Endothelial cell (in vitro differentiated cells): ENCODE results near the gene BLOC1S1. TPM values are rescaled to one million over a fixed set of nuclear protein-coding genes. Genes with fewer than 3 reads are reported as not detected.

Source experiments
- DNase-seq: peaks from one replicate; pipeline ENCODE4 v3.0.0; 2021; ENCODE audit warnings: low spot score
- H3K27ac Mint-ChIP-seq: one replicate; pipeline ENCODE4 v1.8.0; 2021; ENCODE audit warnings: mixed read lengths, inconsistent platforms; ENCODE audit not compliant: unreplicated experiment
- H3K27me3 Mint-ChIP-seq: one replicate; pipeline ENCODE4 v1.8.0; 2021; ENCODE audit warnings: mild to moderate bottlenecking, moderate library complexity, mixed read lengths, inconsistent platforms; ENCODE audit not compliant: unreplicated experiment
- H3K36me3 Mint-ChIP-seq: one replicate; pipeline ENCODE4 v1.8.0; 2021; ENCODE audit warnings: mild to moderate bottlenecking, low read depth, mixed read lengths, inconsistent platforms; ENCODE audit not compliant: unreplicated experiment
- H3K4me1 Mint-ChIP-seq: one replicate; pipeline ENCODE4 v1.8.0; 2021; ENCODE audit warnings: mild to moderate bottlenecking, mixed read lengths, inconsistent platforms; ENCODE audit not compliant: unreplicated experiment
- H3K4me3 Mint-ChIP-seq: one replicate; pipeline ENCODE4 v1.8.0; 2021; ENCODE audit warnings: mild to moderate bottlenecking, mixed read lengths, inconsistent platforms; ENCODE audit not compliant: unreplicated experiment
- H3K9me3 Mint-ChIP-seq: one replicate; pipeline ENCODE4 v1.8.0; 2021; ENCODE audit warnings: mixed read lengths, inconsistent platforms; ENCODE audit not compliant: unreplicated experiment
- total RNA-seq: library from RNA; stranded (reverse); fragmentation: NEBNext Ultra II Directional; extraction: Animal tissue kit (Norgen Biotek cat#: 25700); gene quantifications from one replicate; pipeline ENCODE4 v1.2.1, GENCODE V29; 2021; ENCODE audit not compliant: unreplicated experiment
- TF ChIP-seq, protein P1 (sequence below): fragments of 200-600 bp; sonication (generic); IDR thresholded peaks from one replicate; pipeline ENCODE4 v1.5.0; 2021; ENCODE audit warnings: antibody characterized with exemption; ENCODE audit not compliant: unreplicated experiment

The BLOC1S1 gene
- total RNA-seq, 1 donor from 2014 or later: 66.5 TPM

DNA sequence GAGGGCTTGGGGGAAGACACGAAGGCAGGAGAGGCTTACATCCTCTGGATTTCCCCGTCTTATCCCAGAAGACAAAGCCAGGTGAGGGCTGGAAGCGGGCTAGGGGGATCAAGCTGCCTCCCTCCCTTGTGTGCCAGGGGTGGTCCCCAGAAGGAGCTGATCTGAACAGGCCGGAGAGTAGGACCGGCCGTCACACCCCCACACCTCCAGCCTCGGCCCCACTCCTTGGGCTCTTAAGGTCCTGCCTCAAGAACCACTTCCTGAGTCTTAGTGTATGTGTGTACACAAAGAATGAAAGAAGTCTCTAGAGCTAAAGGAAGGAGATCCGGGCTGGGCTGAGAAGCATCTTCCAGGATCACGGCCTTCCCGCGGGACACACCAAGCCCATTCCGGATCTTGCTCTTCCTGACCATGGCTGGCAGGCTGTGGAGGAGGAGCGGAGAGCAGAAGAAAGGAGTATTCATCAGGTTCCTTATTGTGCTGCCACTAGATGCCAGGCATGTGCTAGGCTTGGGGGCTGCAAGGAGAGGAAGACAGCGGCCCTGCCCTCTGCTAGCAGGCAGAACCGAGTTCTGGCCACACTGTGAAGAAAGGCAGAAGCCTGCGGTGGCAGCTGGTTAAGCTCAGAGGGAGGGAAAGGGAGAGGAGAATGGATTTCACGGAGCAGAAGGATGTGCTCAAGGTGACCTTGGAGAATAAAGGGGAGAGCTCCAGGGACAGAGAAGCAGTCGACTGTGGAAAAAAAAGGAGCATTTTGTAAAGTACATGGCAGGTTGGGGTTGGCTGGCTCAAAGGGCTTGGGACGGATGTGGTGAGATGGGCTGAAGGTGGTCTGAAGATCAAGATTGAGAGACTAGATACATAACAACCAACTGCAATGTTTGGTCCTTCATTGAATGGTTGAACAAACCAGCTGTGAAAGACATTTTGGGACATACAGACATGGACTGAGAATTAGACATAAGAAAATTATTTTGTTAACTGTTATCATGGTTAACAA lies 14.3 kb downstream of the BLOC1S1 start:
- Mint-ChIP-seq H3K9me3 (no peaks in the 10 kb centered on the region), H3K27me3 (peaks cover 26% of the 10 kb centered on the region), H3K4me3 (peak overlapping the region; percentile 89), H3K36me3 (peaks cover 23% of the 10 kb centered on the region), H3K27ac (peak overlapping the region; percentile 95), H3K4me1 (peaks cover 34% of the 10 kb centered on the region)
- DNase-seq: peak; percentile 58
- TF ChIP-seq, protein P1, sequence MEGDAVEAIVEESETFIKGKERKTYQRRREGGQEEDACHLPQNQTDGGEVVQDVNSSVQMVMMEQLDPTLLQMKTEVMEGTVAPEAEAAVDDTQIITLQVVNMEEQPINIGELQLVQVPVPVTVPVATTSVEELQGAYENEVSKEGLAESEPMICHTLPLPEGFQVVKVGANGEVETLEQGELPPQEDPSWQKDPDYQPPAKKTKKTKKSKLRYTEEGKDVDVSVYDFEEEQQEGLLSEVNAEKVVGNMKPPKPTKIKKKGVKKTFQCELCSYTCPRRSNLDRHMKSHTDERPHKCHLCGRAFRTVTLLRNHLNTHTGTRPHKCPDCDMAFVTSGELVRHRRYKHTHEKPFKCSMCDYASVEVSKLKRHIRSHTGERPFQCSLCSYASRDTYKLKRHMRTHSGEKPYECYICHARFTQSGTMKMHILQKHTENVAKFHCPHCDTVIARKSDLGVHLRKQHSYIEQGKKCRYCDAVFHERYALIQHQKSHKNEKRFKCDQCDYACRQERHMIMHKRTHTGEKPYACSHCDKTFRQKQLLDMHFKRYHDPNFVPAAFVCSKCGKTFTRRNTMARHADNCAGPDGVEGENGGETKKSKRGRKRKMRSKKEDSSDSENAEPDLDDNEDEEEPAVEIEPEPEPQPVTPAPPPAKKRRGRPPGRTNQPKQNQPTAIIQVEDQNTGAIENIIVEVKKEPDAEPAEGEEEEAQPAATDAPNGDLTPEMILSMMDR: no peak

DNA sequence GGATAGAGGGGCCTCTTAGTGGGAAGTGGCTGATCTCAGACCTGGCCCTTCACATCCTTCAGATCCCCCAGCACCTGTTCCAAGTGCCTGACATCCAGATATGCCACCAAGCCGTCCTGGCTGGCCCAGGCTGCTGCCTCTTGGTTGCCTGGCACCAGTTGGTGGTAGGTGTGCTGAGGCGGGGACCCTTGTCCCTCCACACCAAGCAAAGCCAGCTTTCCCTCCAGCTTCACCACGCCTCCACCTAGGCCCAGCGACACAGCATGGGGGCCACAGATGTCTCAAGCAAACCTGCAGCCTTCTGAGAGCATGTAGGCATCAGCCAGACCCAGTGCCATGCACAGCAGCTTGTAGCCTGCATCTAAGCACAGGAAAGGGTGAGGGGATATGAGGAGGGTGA lies 16.4 kb downstream of the BLOC1S1 start:
- H3K4me3 Mint-ChIP-seq: no peak overlapping the region
- H3K9me3 Mint-ChIP-seq: no peaks in the 10 kb centered on the region
- peaks cover 22% of the 10 kb centered on the region for H3K4me1 Mint-ChIP-seq
- TF ChIP-seq, protein P1: no peak
- H3K27me3 Mint-ChIP-seq: peaks cover 14% of the 10 kb centered on the region
- no peak for DNase-seq
- peaks cover 4% of the 10 kb centered on the region for H3K36me3 Mint-ChIP-seq
- H3K27ac Mint-ChIP-seq: peak overlapping the region; percentile 43

DNA sequence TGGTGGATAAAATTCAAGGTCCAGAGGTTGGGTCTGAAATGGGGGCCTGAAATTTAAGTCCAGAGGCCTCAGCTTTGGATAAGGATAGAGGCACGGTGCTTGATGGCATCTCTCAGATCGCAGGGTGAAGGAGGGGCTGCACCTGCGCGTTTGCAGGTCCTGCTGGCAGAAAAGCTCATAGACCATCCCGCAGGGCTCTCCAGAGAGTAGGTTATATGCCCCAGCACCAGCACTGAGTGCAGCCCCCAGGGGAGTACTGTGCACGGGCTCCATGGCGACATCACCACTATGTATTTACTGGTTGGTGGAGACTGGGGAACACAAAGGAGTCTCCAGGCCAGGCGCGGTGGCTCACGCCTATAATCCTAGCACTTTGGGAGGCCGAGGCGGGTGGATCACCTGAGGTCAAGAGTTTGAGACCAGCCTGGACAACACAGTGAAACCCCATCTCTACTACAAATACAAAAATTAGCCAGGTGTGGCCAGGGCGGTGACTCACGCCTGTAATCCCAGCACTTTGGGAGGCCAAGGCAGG lies 17.2 kb downstream of the BLOC1S1 start:
- Mint-ChIP-seq H3K9me3 (no peaks in the 10 kb centered on the region), H3K36me3 (no peaks in the 10 kb centered on the region), H3K4me1 (peaks cover 25% of the 10 kb centered on the region), H3K27me3 (peaks cover 11% of the 10 kb centered on the region), H3K4me3 (no peak overlapping the region), H3K27ac (no peak overlapping the region)
- TF ChIP-seq, protein P1: no peak
- no peak for DNase-seq

DNA sequence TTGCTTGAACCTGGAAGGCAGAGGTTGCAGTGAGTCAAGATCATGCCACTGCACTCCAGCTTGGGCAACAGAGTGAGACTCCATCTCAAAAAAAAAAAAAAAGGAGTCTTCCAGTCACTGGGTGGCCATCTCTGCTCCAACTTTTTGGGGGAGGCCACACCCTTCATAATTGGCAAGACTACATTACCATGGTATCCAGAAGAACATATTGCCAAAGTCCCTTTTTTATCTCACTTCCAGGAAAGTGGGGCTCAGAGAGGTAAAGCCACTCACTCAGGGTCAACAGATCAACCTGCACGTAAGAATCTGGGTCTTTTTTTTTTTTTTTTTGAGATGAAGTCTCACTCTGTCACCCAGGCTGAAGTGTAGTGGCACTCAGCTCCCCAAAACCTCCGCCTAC lies 18.0 kb downstream of the BLOC1S1 start:
- no peak overlapping the region for H3K27ac Mint-ChIP-seq
- peaks cover 28% of the 10 kb centered on the region for H3K4me1 Mint-ChIP-seq
- no peak overlapping the region for H3K4me3 Mint-ChIP-seq
- no peak for DNase-seq
- peaks cover 11% of the 10 kb centered on the region for H3K27me3 Mint-ChIP-seq
- H3K9me3 Mint-ChIP-seq: no peaks in the 10 kb centered on the region
- H3K36me3 Mint-ChIP-seq: no peaks in the 10 kb centered on the region
- TF ChIP-seq, protein P1: no peak

DNA sequence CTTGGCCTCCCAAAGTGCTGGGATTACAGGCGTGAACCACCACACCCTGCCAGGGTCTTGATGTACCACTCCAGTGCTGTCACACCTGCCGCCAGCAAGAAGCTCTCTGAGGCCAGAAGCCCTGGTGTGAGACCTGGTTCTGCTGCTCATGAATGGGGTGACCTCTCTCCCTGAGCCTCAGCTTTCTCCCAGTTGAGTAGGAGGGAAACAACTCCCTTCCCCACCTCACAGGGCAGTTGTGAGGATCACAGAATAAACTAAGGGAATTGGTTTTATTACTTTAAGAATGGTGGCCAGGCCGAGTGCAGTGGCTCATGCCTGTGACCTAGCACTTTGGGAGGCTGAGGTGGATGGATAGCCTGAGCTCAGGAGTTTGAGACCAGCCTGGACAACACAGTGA lies 18.7 kb downstream of the BLOC1S1 start:
- Mint-ChIP-seq H3K27ac (no peak overlapping the region), H3K36me3 (no peaks in the 10 kb centered on the region), H3K27me3 (peaks cover 9% of the 10 kb centered on the region), H3K4me3 (no peak overlapping the region), H3K9me3 (no peaks in the 10 kb centered on the region), H3K4me1 (peaks cover 25% of the 10 kb centered on the region)
- no peak for DNase-seq
- TF ChIP-seq, protein P1: no peak
